ENCODE measurements around the gene EGFR.

EGFR gene

DNA sequence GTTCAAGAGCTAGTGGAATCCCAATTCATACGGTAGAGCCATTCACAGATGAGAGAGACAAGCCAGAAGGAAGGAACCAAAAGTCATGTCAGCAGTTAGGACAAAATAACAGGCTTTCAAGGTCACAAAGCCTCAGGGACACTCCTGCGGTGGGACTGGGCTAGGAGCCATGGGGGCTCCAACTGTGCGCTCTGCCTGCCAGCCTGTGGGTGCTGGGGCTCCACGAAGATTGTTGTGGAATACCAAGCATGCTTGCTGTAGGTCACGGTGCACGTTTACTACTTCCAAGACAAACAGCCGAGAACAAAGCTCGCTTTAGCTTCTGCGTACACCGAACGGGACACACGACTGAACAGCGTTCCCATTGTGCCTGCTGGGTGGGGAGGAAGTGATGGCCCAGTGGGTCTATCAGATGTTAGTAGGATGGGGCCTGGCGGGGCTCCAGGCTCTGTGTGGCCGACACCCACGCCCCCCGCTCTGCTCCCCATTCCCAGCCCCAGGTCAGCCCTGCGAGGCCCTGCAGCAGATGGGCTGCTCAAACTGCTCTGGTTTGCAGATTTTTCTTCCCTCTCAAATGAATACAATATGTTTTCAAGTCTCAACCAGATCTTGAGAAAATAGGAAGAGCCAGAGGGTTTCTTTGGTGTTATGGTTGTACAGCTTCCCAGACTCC lies 158.9 kb downstream of the EGFR start:
- DNase-seq: no peak

DNA sequence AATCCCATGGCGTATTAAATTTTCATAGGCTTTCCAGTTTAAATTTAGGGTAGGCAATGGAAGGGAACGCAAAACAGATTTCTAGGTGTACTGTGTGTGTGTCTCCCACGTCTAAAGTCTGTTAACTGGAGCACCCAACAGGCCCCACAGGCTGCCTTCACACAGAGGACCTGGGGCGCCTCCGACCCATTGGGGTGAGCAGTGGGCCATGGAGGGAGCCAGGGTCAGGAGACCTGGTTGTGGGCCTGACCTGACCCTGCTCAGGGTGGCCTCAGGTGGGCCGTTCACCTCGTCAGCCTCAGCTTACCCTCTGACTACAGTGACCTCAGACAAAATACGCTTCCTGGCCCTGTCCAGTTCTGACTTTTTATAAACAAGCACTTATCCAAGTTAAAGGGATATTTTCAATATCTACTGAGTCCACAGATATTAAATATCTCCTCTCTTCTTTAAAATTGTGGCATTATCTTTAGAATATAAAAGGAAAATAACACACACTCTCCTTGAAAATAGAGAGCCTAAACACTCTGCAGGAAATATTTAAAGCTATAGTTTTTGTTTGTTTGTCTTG lies 159.6 kb downstream of the EGFR start:
- no peak for DNase-seq

DNA sequence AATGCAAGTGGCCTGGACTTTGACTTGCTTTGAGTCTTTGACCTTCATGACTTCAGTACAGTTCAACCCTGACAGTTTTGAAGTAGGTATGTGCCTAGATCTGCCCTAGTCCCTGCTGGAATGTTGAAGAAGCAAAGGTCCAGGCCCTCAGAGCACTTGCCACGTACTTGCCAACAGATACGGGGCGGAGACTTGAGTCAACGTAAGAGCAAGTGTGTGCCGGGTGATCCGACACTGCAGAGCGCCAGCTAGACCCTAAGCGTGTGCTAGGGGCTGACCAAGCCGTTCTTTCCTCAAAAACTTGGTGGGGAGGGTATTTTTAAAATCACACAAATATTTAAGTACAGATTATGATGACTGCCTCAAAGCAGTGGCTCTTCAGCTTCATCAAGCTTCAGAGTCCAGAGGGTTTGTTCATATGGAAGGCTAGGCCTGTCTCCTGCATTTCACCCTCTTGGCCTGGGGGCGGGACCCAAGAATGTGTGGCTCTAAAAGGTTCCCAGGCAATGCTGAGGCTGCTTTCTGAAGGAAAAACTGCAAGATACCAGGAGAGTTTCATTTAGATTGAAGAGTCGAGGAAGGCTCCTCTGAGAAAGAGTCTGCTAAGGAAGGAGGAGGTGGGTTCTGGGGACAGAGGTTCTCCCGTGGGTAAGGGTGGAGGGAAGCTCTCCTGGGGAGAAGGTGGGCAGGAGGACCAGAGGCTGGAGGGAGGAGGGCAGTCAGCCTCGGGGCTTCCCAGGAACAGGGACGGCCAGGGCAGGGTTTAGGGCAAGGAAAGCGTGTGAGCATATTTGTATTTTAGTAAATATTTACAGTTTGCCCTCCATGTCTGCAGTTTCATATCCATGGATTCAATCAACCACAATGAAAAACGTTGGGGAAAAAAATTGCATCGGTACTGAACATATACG lies 160.3 kb downstream of the EGFR start:
- no peak for DNase-seq

DNA sequence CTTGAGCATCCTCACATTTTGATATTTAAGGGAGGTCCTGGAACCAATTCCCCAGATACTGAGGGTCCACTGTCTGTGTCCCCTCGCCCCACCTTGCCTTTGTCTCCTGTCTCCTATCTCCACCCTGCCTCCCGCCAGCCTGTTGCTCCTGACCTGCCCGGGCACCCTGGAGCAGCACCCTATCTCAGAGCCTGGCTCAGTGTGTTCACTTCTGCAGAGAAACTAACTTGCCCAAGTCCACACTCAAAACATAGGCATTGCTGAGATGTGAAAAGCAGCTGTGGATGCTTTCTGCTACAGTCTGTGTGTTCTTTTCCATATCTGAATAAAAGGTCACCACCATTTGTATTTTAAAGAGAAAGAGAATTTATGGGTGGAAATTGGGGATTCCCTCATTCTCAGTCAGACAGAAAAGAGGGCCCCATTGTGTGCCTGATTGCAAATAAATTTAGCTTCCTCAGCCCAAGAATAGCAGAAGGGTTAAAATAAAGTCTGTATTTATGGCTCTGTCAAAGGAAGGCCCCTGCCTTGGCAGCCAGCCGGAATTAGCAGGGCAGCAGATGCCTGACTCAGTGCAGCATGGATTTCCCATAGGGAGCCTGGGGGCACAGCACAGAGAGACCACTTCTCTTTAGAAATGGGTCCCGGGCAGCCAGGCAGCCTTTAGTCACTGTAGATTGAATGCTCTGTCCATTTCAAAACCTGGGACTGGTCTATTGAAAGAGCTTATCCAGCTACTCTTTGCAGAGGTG lies 161.3 kb downstream of the EGFR start:
- DNase-seq: no peak

DNA sequence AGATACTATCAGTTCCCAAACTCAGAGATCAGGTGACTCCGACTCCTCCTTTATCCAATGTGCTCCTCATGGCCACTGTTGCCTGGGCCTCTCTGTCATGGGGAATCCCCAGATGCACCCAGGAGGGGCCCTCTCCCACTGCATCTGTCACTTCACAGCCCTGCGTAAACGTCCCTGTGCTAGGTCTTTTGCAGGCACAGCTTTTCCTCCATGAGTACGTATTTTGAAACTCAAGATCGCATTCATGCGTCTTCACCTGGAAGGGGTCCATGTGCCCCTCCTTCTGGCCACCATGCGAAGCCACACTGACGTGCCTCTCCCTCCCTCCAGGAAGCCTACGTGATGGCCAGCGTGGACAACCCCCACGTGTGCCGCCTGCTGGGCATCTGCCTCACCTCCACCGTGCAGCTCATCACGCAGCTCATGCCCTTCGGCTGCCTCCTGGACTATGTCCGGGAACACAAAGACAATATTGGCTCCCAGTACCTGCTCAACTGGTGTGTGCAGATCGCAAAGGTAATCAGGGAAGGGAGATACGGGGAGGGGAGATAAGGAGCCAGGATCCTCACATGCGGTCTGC lies 162.2 kb downstream of the EGFR start:
- DNase-seq: no peak

DNA sequence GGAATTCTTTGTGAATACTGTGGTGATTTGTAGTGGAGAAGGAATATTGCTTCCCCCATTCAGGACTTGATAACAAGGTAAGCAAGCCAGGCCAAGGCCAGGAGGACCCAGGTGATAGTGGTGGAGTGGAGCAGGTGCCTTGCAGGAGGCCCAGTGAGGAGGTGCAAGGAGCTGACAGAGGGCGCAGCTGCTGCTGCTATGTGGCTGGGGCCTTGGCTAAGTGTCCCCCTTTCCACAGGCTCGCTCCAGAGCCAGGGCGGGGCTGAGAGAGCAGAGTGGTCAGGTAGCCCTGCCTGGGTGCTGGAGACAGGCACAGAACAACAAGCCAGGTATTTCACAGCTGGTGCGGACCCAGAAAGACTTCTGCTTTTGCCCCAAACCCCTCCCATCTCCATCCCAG lies 162.9 kb downstream of the EGFR start:
- DNase-seq: no peak

DNA sequence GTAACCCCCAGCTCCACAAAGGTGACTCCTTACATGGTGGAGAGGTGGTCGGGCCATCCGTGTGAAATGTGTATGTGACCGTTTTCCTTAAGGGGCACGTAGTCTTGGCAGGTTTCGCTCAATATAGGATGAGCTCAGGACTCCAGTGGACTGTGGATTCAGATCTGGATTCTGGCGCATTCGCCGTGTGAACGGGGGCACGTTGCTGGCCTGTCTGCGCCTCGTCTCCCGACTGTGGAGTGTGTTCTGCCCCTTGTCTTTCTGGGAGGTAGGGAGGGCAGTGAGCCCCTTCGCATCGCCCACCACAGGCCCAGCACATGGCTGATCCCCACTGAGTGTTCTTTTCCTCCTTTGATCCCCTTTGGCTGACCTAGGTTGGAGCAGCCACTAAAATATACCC lies 165.1 kb downstream of the EGFR start:
- no peak for DNase-seq

DNA sequence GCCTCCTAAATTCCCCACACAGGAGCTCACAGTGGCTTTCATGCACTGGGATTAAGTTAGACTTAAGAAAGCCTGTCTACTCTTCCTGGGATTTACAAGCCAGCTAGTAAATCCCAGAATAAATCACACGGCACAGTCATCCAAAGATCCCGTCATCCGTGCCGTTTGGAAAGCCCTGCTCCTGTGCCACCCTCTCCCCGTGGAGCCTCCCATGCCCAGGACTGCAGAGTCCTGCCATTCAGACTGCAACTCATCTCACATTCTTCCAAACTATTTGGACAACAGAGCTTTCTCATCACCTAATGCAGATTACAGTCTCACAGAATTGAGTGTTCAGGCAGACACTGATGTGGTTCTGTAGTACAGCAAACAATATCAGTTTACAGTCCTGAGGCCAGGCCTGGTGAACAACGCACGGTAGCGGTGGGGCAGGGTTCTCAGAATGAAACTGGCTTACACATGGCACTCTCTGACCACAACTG lies 166.5 kb downstream of the EGFR start:
- DNase-seq: no peak

DNA sequence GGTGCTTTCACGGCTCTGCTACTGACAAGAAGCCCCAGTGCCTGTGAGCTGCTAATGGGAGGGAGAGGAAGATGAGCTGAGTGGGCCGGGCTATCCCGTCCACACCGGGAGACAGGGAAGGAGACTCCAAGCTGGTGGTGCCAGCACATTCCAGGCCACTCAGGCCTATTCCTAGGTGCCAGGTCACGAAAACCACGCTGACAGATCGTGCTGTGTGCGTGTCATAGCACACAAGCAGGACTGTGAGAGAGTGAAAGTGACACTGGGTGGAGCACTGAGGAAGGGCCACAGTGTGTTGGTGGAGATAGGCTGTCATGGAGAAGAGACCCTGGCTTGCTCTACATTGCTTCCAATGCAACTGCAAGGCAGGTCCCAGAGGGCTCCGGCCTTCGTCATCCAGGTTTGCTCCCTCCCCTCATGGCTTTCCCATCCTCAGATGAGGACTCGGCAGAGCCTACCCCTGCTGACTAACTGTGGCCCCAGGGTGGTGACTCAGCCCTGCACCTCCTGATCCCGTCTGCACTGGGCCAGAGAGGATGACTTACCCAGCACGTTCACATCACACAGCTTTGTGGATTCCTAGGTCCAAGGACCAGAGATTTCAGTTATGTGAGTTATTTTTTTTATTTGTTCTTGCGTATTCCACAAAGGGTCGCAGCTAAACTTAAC lies 167.3 kb downstream of the EGFR start:
- no peak for DNase-seq

DNA sequence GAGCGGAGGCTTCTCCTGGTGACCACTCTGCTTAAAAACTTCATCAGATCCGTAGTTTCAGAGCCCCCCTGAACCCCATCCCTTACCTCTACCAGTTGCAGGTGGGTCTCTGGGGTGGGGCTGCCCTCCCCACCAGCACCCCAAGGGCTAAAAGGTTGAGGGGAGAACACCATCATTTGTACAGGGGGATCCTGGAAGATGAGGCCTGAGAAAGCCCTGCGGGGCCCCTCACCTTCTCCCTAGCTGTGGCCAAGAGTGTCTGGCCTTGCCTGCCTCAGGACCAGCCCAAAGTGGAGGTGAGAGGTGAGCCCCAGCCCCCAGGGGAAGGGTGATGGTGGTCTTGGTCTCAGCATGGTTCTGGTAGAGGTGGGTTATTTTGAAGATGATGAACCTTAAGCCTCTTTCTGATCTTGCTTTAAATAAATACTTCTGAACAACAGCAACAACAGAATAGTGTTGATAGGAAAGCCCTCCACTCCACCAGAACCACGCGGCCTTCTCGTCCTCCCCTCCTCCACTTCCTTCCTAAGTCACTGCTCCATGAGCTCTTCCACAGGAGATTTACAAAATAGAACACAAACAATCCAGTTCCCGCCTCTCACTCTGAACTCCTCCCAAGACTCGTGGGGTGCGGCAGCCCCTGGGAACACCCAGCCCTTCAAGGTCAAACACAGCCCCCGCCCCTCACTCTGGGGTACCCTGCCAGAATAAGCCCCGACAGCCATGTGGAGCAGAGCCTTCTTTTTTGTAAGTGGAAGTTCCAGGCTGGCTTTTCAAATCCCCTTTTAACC lies 169.1 kb downstream of the EGFR start:
- DNase-seq: no peak

DNA sequence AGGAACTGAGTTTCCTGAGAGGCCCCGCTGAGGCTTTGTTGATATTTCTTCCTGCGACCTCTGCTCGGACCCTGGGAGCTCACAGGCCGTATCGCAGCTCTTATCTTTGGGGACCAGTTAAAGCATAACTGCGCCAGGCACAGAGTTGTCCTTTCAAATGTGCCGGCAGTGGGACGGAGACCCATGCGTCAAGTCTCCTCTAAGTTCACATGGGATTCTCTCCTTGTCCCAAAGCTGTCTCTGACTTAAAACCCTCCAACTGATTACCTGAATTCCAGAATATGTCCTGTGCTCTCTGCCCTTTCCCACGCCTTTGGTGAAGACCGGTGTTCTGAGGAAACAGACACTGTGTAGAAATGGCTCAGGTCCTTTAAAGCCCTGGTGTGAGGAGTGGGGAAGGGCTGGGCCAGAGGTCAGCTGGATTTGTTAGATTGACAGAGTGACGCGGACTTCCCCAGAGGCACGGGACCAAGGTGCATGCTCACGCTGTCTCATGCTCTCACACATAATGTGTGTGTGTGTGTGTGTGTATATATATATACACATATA lies 169.8 kb downstream of the EGFR start:
- no peak for DNase-seq

DNA sequence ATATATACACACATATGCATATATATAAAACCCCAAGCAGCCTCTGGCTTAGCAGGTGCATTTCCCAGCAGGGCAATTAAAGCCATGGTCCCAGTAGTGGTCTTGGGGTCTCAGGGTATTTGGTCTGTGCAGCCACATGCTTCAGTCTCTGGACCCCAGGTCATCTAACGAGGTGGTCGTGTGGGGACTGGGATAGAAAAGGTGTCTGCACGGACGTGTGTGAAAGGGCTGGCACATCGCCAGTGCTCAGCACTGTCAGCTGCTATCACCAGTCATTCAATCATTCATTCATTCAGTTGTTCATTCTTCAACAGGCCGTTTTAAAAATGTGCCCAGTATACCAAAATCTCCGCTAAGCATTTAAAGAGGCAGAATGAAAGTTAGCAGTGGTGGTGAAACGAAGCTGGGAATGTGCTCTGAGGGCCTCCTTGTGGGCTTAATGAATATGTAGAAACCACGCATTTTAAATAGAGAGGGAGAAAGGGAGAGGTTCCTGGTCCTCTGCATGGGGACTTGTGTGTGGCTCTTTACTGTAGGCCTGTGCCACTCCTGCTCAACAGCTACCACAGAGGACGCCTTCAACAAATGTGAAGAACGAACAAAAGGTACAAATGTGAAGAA lies 170.4 kb downstream of the EGFR start:
- DNase-seq: no peak

DNA sequence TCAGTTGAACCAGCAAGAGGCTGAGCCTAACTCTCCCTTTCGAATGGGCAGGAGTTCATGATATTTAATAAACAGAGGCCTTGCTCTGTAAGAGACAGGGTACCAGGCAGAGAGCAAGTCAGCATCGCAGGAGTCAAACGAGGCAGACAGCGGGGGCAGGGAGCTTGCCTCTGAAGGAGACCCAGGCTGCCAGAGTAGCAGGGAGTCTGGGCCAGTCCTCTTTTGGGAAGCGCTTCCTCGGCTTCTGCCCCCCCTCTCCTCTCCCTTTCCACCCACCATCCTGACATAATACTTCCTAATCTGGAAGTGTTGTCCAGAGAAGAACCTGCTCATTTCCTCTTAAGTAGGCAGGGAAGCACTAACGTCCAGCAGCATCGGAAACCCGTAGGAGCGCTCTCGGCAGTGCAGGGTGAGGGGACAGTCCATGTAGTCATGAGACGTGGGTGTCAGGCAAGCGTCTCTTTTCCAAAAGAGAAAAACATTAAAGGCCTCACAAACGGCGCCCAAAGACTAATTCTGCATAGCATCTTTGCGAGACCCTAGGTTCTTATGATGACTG lies 171.1 kb downstream of the EGFR start:
- DNase-seq: no peak

DNA sequence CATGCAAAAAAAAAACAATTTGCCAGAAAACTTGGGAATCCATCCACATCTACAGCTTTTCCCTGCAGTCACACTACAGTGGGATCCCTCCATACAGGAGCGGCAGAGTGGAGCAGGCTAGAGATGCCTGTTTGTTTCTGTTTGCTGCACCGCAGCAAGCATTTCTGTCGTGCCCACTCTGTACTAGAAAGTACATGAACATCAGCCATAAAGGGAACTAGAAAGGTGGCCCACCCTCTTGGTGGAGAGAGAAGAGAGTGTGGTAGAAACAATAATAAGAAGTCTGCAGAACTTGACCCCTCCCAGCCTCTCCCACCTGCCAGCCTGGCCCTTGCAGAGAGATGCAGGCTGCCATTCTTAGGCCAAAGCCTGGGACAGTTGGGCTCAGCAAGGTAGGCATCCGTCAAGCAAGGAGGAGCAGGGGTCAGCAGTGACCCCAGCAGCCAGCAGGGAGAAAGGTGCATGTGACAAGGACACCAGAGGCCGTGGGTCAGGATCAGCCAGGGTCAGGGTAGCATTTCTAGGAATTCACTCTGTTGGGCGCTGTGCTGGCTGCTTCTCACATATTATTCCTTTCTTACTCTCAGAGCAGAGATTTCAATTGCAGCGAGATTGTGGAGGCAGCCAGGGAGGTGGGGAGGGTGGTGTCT lies 171.8 kb downstream of the EGFR start:
- DNase-seq: no peak

DNA sequence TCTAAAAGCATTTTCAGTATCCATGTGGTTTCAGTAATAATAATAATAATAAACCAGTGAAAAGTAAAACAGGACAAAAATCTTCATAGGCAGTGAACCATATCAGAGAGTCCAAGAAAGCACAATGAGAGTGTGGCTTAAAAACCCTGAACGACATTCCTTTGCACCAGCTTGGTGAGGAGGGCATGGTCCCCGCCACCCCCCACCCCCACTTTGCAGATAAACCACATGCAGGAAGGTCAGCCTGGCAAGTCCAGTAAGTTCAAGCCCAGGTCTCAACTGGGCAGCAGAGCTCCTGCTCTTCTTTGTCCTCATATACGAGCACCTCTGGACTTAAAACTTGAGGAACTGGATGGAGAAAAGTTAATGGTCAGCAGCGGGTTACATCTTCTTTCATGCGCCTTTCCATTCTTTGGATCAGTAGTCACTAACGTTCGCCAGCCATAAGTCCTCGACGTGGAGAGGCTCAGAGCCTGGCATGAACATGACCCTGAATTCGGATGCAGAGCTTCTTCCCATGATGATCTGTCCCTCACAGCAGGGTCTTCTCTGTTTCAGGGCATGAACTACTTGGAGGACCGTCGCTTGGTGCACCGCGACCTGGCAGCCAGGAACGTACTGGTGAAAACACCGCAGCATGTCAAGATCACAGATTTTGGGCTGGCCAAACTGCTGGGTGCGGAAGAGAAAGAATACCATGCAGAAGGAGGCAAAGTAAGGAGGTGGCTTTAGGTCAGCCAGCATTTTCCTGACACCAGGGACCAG lies 172.5 kb downstream of the EGFR start:
- no peak for DNase-seq

DNA sequence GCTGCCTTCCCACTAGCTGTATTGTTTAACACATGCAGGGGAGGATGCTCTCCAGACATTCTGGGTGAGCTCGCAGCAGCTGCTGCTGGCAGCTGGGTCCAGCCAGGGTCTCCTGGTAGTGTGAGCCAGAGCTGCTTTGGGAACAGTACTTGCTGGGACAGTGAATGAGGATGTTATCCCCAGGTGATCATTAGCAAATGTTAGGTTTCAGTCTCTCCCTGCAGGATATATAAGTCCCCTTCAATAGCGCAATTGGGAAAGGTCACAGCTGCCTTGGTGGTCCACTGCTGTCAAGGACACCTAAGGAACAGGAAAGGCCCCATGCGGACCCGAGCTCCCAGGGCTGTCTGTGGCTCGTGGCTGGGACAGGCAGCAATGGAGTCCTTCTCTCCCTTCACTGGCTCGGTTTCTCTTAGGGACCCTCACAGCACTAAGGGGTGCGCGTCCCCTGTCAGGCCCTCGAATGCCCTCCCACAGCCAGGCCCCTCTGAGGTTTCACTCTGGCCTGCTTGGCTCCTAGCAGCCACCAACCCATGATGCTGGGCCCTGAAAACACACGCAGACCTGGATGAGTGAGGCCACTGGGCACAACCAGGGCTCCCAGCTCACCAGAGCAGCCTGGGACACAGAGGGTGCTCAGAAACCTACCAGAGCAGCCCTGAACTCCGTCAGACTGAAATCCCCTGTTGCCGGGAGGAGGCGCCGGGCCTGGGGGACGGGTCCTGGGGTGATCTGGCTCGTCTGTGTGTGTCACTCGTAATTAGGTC lies 173.3 kb downstream of the EGFR start:
- no peak for DNase-seq

DNA sequence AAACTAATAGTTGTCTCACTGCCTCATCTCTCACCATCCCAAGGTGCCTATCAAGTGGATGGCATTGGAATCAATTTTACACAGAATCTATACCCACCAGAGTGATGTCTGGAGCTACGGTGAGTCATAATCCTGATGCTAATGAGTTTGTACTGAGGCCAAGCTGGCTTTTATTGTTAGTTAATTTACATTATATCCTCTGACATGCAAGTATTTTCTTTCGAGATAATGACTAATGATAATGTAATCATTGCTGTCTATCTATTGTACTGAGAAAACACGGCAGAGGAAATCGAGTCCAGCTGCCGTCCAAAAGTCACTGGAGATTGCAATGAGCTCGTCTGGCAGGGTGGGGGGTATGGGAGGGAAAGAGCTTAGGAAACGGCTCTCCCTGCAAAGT lies 173.9 kb downstream of the EGFR start:
- no peak for DNase-seq

DNA sequence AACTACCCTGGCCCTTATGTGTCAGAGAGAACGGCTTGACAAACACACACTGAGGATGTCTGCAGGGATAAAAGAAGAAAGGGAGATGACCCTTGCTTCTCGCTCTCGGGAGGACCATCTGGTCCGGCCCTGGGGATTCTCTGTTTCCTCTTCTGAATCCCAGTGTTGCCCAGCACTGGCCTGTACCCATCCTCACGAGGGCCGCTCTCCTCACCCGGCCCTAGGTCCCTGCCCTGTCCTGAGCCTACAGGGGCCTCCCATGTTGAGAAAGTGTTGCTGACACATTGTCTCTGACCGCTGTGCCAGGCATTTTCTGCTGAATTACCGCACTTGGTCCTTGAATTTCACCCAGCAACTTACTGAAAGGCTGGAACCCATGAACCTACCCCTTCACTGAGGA lies 174.4 kb downstream of the EGFR start:
- DNase-seq: no peak
